ENCODE measurements around the gene KIFC1.
"Not testable (repeated sequence)": the region's sequence is repeated elsewhere in the genome, so short reads cannot be mapped to it uniquely, and the experiment has no call there.

KIFC1 gene

GRCh38 chr6:33375143-33375671 is 16.4 kb upstream of the KIFC1 start:
- peak; percentile 21 for DNase-seq

DNA sequence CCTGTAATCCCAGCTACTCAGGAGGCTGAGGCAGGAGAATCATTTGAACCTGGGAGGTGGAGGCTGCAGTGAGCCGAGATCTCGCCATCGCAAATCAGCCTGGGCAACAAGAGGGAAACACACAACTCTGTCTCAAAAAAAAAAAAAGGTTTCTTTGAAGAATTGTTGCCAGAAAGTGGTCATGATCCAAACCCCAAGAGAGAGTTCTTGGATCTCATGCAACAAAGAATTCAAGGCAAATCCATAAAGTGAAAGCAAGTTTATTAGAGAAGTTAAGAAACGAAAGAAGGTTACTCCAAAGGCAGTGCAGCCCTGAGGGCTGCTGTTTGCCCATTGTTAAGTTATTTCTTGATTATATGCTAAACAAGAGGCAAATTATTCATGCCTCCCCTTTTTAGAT is 14.5 kb upstream of the KIFC1 start:
- no peak for DNase-seq

- DNase-seq = not testable (repeated sequence)
Measured at GRCh38 chr6:33379184-33379583, 12.4 kb upstream of the KIFC1 start.

DNA sequence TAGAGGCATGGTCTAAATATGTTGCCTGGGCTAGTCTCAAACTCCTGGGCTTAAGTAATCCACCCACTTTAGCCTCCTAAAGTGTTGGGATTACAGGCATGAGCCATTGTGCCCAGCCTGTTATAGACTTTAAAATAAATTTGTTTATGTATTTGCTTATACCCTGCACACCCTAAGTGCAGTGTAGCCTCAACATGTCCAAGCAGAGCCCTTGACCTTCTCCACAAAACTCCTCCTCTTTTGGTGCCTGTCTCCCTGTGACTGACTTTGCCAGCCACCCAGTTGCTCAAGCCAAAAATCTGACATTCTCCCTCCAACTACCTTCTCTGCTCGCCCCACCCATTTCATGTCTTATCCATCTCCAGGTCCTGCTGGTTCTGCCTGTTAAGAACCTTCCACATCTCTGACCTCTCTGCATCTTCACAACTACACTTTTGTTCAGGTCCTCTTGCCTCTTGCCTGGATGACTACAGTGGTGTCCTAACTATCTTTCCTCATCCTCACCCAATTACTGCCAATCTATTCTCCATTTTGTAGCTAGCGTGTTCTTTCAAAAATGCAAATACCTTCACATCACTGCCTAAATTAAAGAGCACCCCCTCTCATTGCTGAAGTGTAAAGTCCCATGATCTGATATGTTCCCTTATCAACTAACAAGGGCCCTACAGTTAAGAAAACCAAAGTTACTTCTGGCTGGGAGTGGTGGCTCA is 11.2 kb upstream of the KIFC1 start:
- DNase-seq = no peak

DNA sequence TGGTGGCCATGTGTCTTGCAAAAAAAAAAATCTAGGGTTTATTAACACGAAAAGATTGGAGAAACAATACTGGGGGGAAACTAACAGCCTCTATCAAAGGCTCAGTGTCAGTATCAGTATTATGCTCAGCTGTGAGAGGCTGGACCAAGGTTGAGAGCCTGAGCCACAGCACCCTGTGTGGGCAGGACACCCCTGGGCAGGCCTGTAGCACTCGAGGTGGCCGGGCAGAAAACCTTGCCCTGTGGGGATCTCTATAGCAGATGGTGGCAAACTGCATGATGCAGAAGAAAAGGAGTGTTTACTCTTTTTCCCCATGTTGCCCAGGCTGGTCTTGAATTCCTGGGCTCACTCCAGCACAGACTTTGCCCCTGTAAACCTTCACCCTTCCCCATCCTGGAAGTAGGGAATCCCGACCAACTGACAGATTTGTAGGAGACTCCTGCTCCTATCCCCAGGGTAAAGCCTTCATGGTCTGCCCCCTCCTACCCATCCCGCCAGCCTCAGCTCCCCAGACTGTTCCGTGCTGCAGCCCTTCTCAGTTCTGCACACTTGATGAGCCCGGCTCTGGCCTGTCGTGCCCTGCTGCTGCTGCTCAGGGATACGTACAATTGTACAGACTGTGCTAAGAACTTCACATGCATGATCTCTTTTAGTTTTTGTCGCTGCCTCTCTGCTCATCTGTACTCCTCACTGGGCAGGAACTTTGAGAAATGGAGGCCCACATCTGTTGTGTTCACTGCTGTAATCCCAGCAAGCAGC is 8.0 kb upstream of the KIFC1 start:
- no peak for DNase-seq

DNA sequence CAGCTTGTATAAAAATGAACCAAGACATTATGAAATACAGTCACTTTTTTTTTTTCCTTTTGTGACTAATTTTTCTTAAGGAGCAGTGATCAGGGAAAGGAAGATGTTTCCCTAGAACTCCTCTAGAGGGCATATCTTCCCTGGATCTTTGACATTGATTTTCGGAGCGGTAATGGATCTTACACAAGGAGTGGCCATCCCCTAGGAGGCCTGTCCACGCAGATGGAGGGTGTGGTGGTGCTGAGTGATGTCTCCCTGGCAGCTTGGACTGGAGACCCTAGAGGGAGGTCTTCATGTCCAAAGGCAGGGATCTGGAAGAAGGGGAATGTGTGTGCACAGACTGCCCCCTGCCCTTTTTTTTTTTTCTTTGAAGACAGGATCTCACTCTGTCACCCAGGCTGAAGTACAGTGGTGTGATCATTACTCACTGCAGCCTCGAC is 7.0 kb upstream of the KIFC1 start:
- DNase-seq = peak; percentile 9

GRCh38 chr6:33390173-33390572 is 1.4 kb upstream of the KIFC1 start:
- no peak for DNase-seq

- no peak for DNase-seq
Measured at GRCh38 chr6:33390767-33391277, 801 bp upstream of the KIFC1 start.

- DNase-seq = peak; percentile 19
Measured at GRCh38 chr6:33391922-33392594, 435 bp downstream of the KIFC1 start.

DNA sequence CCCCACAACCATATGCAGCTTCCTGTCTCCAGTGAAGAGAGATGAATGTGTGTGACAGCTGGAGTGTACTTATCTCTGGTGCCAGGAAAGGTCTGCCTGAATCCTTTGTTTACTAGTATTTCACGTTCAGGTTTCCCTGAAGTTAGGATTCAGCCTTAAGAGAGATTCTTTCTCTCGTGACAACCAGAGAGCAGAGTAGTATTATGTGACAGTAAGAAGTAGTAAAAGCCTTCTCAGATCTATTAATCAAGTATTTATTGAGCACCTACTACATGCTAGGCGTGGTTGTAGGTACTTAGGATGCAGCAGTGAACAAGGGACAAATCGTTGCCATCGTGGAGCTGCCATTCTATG is 949 bp downstream of the KIFC1 start:
- DNase-seq = peak; percentile 62

GRCh38 chr6:33392979-33393378 is 1.4 kb downstream of the KIFC1 start:
- DNase-seq = no peak

GRCh38 chr6:33397541-33397940 is 5.9 kb downstream of the KIFC1 start:
- no peak for DNase-seq

- not testable (repeated sequence) for DNase-seq
Measured at GRCh38 chr6:33398601-33399000, 7.0 kb downstream of the KIFC1 start.

DNA sequence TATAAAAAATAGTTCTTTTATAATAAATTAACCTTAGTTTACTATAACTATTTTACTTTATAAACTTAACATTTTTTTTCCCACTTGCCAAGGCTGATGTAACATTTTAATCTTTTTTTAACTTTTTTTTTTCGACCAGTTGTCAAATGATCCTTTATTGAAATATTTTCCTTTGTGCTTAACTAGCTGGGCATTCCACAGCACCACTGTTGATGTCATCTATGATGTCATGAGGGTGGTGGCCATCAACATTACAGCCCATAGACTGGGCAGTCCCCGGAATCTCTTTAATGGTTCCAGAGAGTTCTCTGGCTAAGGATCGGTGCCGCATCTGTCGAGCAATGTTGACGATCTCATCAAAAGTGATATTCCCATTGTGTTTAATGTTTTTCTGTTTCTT is 8.3 kb downstream of the KIFC1 start:
- not testable (repeated sequence) for DNase-seq

GRCh38 chr6:33404884-33405283 is 13.3 kb downstream of the KIFC1 start:
- DNase-seq = no peak

DNA sequence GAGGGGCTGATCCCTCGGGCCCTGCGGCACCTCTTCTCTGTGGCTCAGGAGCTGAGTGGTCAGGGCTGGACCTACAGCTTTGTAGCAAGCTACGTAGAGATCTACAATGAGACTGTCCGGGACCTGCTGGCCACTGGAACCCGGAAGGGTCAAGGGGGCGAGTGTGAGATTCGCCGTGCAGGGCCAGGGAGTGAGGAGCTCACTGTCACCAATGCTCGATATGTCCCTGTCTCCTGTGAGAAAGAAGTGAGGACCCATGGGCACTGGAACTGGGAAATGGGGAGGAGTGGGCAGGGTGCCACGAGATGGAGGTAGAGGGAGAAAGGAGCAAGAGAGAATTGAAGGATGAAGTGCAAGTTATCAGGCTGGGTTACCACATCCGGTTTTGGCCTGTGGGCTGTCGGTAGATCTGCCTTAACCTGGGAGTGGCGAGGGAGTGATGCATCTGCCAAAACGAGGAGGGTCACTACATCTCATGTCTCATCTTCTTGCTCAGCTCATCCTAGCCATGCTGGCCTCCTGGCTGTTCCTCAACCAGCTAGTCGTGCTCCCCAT is 13.8 kb downstream of the KIFC1 start:
- no peak for DNase-seq

DNA sequence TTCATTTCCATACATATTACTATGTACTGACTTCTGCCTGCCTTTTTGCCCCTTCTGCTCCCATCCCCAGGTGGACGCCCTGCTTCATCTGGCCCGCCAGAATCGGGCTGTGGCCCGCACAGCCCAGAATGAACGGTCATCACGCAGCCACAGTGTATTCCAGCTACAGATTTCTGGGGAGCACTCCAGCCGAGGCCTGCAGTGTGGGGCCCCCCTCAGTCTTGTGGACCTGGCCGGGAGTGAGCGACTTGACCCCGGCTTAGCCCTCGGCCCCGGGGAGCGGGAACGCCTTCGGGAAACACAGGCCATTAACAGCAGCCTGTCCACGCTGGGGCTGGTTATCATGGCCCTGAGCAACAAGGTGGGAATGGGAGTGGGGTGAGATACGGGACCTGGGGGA is 14.5 kb downstream of the KIFC1 start:
- no peak for DNase-seq

DNA sequence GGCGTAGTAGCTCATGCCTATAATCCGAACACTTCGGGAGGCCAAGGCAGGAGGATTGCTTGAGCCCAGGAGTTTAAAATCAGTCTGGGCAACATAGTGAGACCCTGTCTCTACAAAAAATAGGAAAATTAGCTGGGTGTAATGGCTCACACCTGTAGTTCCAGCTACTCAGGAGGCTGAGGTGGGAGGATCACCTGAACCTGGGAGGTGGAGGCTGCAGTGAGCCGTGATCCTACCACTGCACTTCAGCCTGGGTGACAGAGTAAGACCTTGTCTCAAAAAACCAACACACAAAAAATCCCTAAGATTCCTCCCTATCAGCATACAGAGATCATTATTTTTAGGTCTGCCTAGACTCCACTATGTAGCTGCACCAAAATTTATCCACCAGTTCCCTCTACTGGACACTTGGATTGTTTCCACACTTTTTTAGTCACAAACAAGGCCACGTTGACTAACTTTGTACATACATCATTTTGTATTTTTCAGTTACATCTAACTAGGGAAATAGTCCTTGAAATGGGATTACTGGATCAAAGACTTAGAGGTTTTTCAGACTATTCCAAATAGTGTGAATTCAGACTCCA is 15.6 kb downstream of the KIFC1 start:
- DNase-seq = no peak

- DNase-seq = peak; percentile 94
Measured at GRCh38 chr6:33410050-33410710, 18.6 kb downstream of the KIFC1 start.

DNA sequence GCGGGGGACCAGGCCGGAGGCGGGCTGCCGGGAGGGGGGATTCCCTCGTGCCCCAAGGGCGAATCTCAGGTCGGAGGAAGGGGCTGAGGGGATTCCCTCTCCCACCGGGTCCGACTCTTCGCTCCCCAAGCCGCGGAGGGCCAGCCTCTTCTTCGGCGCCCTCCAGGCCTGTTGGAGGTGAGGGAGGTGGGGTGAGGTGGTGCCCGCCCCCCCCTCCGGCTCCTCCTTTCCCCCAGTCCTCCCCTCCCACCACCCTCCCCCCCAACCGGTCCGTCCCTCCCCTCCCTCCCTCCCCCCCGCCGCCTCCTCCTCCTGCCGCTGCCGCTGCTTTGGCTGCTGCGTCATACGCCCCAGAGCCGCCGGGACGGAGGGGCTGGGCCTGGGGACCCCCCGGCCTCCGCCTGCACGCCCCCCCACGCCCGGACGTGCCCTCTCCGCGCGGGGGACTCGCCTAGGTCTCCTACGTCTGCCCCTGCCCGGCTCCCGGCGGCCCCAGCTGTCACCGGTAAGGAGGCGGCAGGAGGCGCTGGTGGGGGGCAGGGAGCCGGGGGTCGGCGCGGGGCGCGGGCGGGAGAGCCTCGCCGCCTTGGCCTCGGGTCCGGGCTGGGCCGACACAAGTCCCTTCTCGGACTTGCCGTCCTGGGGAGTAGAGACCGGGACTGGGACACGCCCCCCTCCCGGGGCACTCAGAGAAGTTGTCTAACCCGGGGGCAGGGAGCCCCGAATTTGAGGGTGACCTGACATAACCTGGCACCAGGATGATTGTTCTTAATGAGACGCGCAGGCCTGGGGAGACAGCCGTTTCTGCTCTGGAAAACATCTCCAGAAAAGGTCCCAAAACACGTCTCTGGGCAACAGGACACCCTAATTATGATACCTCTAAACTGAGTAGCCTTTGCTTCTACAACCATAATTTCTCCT is 19.3 kb downstream of the KIFC1 start, which contains the start of gene PHF1:
Gene PHF1 (plus strand): TSS at position 304 of the 921 bp plus-strand sequence. CDS start 1,250 bp downstream, outside the sequence.
- peak; percentile 70 for DNase-seq

DNA sequence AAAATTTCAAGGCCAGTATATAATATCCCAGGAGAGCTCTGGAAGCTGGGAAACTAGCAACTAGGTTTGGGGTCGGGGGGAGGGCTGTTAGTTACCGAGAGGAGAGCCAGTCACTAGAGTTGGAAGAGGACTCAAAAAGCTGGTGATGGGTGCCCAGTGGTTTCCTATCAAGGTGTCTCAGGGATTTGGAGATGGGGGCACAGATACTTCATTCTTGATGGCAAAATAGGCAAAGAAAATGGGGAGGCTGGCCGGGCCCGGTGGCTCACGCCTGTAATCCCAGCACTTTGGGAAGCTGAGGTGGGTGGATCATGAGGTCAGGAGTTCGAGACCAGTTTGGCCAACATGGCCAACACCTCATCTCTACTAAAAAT is 20.0 kb downstream of the KIFC1 start:
- DNase-seq = no peak

Data from NCI-H2171 treated with DMSO at 0.1 percent for 48 hours (cell line).